HAP-1 (cell line): ENCODE data around the gene DTX1.

Experiments used
- DNase-seq, 2 experiments: peaks; one replicate each; pipeline ENCODE4 v3.0.0-alpha.2; 2016 to 2020; ENCODE audit warnings: low spot score in 2 of 2
- H3K27me3 ChIP-seq: fragments of 250-450 bp; sonication (Bioruptor Pico); 2 replicates; pipeline ENCODE4 v1.5.1; 2020; ENCODE audit warnings: low read depth, mild to moderate bottlenecking, moderate library complexity
- H3K36me3 ChIP-seq: fragments of 250-450 bp; sonication (Bioruptor Pico); replicated peaks from 2 replicates; pipeline ENCODE4 v1.5.1; 2020; ENCODE audit warnings: mild to moderate bottlenecking
- H3K4me1 ChIP-seq: fragments of 250-450 bp; sonication (Bioruptor Pico); 2 replicates; pipeline ENCODE4 v1.5.1; 2020; ENCODE audit warnings: mild to moderate bottlenecking
- H3K4me3 ChIP-seq: fragments of 250-450 bp; sonication (Bioruptor Pico); 2 replicates; pipeline ENCODE4 v1.5.1; 2020; ENCODE audit warnings: mild to moderate bottlenecking, moderate library complexity
- H3K9me3 ChIP-seq: fragments of 250-450 bp; sonication (Bioruptor Pico); 2 replicates; pipeline ENCODE4 v1.5.1; 2020; ENCODE audit warnings: mild to moderate bottlenecking, moderate library complexity
- in situ Hi-C: fragments of 300-500 bp; cut with MboI; formaldehyde crosslinking; loops from 3 replicates; pipeline ENCODE4 v1.14.3; 2020; ENCODE audit warnings: low sequenced_read_pairs, inconsistent platforms, mixed read lengths

The DTX1 gene

DNA sequence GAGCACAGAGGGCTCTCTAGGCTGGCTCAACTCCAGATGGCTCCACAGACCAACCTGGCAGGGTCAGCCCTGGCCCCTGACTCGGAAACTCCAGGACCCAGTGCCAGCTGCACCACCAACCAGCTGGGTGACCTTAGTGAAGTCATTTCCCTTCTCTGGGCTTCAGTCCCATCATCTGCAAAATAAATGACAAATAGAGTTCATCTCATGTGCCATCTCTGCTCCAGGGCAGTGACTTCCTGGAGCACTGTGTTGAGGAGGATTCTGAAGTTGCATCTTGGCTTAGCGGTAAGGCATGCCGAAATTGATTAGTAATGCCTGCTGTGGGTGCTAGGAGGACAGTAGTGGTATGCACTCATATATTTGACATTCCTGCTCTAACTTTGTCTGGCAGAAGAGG lies 31.5 kb downstream of the DTX1 start:
- in situ Hi-C loops = no loop called here
- H3K4me3 ChIP-seq = no peak overlapping the region
- no peaks in the 10 kb centered on the region for H3K9me3 ChIP-seq
- peaks cover 8% of the 10 kb centered on the region; the same call in 1 of the 2 replicates for H3K27me3 ChIP-seq
- DNase-seq = no peak
- H3K4me1 ChIP-seq = no peaks in the 10 kb centered on the region
- H3K36me3 ChIP-seq = no peaks in the 10 kb centered on the region

DNA sequence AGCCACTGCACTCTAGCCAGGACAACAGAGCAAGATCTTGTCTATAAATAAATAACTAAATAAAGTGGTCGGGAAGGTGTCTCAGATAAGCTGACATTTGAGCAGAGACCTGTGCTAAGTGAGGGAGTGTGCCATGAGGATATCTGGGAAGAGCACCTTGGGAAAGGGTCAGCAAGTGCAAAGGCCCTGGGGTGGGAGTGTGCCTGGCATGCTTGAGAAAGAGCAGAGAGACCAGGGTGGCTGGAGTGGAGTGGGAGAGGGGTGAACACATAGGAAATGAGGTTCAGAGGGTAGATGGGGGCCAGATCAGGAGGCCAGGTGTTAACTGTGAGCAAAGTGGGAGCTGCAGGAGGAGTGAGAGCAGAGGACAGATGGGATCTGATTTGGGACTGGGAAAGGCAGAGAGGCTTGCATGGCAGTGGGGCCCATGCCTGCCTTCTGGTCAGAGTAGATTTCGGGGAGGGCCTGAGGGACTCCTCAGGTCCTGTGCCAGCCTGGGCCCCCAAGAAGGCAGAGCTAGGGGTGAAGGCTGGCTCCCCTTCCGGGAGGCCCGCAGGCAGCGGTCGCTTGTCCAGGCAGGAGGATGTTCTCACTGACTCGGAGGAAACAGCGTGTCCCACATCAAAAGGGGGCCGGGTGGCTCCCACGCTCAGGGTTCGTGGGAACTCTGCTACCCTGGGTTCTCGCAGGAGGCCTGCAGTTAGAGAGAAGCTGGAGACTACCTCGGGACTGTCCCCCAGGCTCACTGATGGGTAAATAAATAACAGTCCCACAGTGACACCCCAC lies 32.6 kb downstream of the DTX1 start:
- Histone ChIP-seq H3K4me1 (no peaks in the 10 kb centered on the region), H3K4me3 (no peak overlapping the region), H3K36me3 (no peaks in the 10 kb centered on the region), H3K27me3 (peaks cover 8% of the 10 kb centered on the region; the same call in 1 of the 2 replicates), H3K9me3 (no peaks in the 10 kb centered on the region)
- no peak for DNase-seq
- in situ Hi-C loops = no loop called here

DNA sequence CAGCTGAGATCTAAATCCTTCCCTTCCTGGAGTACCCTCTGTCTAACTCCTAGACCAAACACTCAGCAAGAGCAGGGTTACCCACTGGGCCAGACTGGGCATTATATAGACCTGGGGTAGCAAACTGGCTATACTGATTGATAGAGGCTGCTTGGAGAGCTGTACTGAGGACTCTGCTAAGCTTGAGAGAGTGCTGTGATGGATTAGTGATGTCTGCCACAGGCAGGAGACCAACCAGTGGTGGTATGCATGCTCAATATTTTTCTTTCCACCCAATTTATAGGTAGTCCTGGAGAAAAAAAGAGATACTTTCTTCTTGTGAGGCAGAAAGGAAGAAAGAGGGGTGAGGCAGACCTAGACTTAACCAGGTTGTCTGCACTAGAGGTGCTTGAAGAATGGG lies 33.3 kb downstream of the DTX1 start:
- in situ Hi-C loops = no loop called here
- H3K9me3 ChIP-seq = no peaks in the 10 kb centered on the region

DNA sequence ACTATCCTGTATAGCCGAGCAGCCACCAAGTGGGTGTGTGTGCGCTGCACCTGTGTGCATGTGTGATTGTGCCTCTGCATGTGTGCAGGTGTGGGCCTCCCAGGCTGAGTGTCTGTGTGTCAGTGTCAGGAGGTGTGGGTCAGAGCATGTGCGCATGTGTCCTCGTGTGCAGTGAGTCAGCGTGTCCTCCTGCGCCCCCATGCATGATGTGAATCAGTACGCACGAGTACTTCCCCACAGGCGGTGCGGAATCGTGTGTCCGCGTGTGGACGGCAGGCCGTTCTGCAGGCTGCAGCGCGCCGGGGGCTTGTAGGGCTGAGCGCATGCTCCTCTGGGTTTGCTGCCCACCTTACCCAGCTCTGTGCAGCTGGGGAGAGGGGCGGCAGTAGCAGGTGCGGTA lies 34.2 kb downstream of the DTX1 start:
- in situ Hi-C loops = no loop called here
- Histone ChIP-seq H3K4me3 (no peak overlapping the region), H3K27me3 (peaks cover 8% of the 10 kb centered on the region; the same call in 1 of the 2 replicates), H3K36me3 (no peaks in the 10 kb centered on the region), H3K4me1 (no peaks in the 10 kb centered on the region), H3K9me3 (no peaks in the 10 kb centered on the region)
- no peak for DNase-seq

More for the DNA sequence above, 33.3 kb downstream of the DTX1 start:
- Histone ChIP-seq H3K36me3 (no peaks in the 10 kb centered on the region), H3K4me1 (no peaks in the 10 kb centered on the region), H3K4me3 (no peak overlapping the region), H3K27me3 (peaks cover 8% of the 10 kb centered on the region; the same call in 1 of the 2 replicates)
- DNase-seq = no peak

DNA sequence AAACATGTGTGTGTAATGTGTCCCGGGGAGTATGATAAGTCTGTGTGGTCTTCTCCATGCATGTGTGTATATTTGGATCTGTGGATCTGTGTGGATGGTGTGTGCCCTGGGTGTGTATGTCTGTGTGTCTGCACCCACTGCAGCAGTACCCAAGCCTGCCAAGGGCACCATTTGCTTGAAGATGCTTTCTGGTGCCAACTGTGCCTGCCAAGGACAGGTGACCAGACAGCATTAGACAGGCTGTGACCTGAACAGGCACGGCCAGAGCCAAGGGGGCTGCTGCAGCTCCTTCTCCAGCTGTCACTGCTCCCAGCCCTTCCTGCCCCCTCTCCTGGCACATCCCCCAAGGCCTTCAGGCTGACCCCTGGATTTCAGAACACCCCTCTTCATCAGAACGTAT lies 35.0 kb downstream of the DTX1 start:
- in situ Hi-C loops = no loop called here
- Histone ChIP-seq H3K9me3 (no peaks in the 10 kb centered on the region), H3K36me3 (no peaks in the 10 kb centered on the region), H3K4me3 (no peak overlapping the region), H3K4me1 (no peaks in the 10 kb centered on the region), H3K27me3 (peaks cover 8% of the 10 kb centered on the region; the same call in 1 of the 2 replicates)
- no peak for DNase-seq

DNA sequence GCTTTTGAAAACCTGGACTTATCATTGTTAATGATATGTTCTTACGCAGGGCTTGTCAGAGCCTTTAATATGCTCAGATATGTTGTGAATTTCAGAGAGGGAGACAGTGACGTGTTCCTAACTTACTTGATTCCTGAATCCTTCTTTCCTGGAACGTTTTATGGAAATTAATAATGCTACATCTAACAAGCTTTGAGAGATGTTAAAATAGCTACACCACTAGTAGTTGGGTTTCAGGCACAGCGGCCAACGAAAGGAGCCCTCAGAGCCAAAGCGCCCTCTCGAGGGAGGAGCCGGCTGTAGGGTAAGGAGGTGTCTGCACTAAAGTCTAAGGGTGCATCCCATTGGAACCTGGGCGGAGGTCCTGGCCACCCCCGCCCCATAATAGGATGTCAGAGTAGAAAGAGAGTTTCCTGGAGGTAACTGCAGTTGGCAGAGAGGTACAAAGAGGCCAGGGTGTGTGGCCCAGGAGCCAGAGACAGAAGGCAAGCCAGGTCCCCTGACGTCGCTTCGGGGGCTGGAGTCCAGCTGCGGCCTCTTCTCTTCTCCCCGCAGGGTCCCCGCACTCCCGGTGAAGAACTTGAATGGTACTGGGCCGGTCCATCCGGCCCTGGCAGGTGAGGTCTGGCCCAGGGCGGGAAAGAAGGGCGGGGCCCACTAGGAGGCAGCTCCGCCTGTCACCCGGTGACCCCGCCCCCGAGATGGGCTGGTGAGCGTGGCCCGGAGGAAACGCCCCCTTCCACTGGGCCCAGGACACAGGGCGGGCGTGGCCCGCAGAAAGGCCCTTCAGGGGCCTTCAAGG lies 36.3 kb downstream of the DTX1 start:
- in situ Hi-C loops = no loop called here
- DNase-seq = peak in 1 of 2 experiments; percentile 65
- Histone ChIP-seq H3K4me1 (no peaks in the 10 kb centered on the region), H3K27me3 (peaks cover 8% of the 10 kb centered on the region; the same call in 1 of the 2 replicates), H3K36me3 (no peaks in the 10 kb centered on the region), H3K4me3 (no peak overlapping the region), H3K9me3 (no peaks in the 10 kb centered on the region)

DNA sequence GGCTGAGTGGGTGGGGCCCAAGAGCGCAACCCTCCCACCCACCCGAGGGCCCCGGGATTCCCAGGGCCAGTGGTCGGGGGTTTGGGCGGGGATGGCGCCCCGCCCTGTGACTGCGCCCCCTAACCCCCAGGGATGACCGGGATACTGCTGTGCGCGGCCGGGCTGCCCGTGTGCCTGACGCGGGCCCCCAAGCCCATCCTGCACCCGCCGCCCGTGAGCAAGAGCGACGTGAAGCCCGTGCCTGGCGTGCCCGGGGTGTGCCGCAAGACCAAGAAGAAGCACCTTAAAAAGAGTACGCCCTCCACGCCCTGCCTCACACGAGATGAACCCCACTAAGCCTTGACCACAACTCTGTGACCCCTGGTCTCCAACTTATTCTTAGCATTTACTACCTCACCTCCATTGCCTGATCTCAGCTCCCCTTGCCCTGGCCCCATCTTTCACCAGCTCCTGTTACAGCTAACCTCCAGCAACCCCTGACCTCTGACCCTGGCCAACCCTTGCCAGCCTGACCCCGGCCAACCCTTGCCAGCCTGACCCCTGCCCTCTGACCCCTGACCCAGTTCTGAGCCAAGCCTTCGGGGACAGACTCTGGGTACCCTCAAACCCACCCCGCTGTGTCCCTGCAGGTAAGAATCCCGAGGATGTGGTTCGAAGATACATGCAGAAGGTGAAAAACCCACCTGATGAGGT lies 37.0 kb downstream of the DTX1 start:
- no peak for DNase-seq
- Histone ChIP-seq H3K4me3 (no peak overlapping the region), H3K9me3 (no peaks in the 10 kb centered on the region), H3K4me1 (no peaks in the 10 kb centered on the region), H3K27me3 (peaks cover 8% of the 10 kb centered on the region; the same call in 1 of the 2 replicates), H3K36me3 (no peaks in the 10 kb centered on the region)
- in situ Hi-C loops = no loop called here

DNA sequence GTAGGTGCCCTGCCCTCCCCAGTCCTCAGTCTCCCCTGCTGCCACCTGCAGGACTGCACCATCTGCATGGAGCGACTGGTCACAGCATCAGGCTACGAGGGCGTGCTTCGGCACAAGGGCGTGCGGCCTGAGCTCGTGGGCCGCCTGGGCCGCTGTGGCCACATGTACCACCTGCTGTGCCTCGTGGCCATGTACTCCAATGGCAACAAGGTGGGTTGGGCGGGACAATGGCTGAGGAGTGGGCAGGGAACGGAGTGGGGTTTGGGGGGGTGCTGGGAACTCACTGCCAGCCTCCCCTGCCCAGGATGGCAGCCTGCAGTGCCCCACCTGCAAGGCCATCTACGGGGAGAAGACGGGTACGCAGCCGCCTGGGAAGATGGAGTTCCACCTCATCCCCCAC lies 38.2 kb downstream of the DTX1 start:
- H3K9me3 ChIP-seq = no peaks in the 10 kb centered on the region
- H3K36me3 ChIP-seq = no peaks in the 10 kb centered on the region
- in situ Hi-C loops = no loop called here
- peaks cover 8% of the 10 kb centered on the region; the same call in 1 of the 2 replicates for H3K27me3 ChIP-seq
- H3K4me1 ChIP-seq = no peaks in the 10 kb centered on the region
- no peak overlapping the region for H3K4me3 ChIP-seq
- no peak for DNase-seq

DNA sequence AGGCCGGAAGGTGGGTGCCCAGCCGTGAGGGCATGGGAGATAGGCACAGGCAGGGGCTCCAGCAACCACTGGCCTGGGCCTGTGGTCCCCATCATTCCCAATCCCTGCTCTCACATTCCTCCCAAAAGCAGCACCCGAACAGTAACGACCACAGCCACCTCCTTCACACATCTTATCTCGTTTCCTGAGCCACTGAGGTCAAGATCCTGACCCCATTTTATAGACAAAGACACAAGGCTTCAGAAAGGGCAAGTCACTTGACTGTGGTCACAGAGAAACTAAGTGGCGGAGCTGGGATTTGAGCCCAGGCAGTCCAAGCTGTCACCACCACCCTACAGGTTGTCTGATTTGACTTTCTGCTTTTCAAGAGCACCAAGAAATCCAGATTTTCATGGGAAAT lies 38.9 kb downstream of the DTX1 start:
- Histone ChIP-seq H3K9me3 (no peaks in the 10 kb centered on the region), H3K27me3 (peaks cover 8% of the 10 kb centered on the region; the same call in 1 of the 2 replicates), H3K4me1 (no peaks in the 10 kb centered on the region), H3K36me3 (no peaks in the 10 kb centered on the region), H3K4me3 (no peak overlapping the region)
- DNase-seq = no peak
- in situ Hi-C loops = no loop called here

DNA sequence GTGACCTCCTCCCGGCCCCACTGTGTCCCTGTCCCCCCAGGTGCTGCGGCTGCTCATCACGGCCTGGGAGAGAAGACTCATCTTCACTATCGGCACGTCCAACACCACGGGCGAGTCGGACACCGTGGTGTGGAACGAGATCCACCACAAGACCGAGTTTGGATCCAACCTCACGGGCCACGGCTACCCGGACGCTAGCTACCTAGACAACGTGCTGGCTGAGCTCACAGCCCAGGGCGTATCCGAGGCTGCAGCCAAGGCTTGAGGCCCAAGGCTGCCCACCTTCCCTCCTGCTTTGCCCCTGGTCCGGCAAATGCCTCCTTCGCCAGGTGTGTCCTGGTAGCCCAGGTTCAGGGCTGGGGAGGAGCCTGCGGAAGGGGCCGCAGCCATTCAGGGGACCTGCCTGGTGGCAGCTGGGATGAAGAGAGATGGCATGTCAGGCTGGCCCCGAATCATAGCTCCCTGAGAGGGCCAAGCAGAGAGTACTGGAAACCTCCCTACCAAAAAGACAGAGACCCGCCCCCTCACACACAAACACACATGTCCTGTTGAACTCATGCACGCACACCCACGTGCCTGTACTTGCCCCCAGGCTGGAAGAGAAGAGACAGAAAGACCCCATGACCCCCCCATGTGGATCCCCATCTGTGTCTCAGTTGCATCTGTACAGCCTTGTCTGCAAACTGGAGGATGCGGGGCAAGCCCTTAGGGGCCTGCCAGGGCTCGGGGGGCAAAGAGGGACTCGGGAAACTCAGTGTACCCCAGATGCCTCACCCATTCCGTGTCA lies 40.3 kb downstream of the DTX1 start:
- H3K36me3 ChIP-seq = no peaks in the 10 kb centered on the region
- H3K4me1 ChIP-seq = no peaks in the 10 kb centered on the region
- no peaks in the 10 kb centered on the region for H3K27me3 ChIP-seq
- no peaks in the 10 kb centered on the region for H3K9me3 ChIP-seq
- in situ Hi-C loops = no loop called here
- no peak for DNase-seq
- no peak overlapping the region for H3K4me3 ChIP-seq

DNA sequence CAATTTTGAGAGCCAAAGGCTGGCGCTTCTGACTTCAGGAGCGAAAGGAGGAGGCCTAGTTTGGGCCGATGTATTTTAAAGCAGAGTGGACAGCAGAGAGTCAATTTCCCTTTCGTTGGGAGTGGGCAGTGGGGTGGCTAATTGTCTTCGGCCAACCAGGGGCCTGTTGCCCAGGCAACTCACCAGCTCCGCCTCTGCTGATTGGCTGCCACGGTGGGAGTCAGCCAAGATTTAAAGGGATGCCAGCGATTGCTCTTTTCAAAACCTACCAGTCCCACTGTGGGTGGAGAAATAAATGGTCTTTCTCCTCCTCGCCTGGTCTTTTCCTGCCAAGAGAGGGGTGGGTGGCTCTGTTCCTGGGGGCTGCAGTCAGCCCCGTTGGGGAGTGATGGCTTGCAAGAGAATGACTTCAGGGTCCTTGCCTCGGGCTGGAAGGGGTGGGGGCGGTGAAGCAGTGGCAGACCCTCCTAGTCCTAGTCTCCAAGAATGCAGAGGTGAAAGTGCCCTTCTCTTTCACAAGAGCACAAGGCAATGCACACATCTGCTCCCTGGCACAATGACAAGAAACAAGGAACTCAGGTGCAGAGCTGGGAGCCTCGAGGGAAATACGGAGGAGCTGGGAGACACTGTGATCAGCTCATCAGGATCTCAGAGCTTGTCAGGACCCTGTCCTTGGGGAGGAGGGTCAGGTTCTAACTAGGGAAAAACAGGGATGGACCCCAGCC lies 41.3 kb downstream of the DTX1 start:
- in situ Hi-C loops = no loop called here
- no peak for DNase-seq
- Histone ChIP-seq H3K27me3 (no peaks in the 10 kb centered on the region), H3K4me1 (no peaks in the 10 kb centered on the region), H3K9me3 (no peaks in the 10 kb centered on the region), H3K36me3 (no peaks in the 10 kb centered on the region), H3K4me3 (no peak overlapping the region)

DNA sequence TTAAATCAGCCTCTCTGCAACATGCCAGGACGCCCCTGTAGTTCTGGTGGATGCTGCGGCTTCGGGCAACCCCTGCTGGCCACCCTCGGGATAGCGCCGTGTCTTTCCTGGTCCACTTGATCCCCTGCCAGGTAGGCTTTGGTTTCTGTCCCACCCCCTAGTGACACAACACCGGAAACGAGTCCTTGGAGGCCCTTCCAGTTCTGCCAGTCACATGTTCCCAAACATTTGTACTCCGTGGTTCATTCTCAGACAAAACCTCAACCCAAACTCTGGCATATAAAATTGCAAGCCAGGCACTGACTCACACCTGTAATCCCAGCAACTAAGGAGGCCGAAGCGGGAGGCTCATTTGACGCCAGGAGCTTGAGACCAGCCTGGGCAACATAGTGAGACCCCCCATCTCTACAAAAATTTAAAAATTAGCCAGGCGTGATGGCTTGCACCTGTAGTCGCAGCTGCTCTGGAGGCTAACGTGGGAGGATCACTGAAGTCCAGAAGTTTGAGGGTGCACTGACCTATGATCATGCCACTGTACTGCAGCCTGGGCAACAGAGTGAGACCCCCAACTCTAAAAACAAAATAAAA lies 42.0 kb downstream of the DTX1 start:
- Histone ChIP-seq H3K4me3 (no peak overlapping the region), H3K27me3 (no peaks in the 10 kb centered on the region), H3K36me3 (no peaks in the 10 kb centered on the region), H3K9me3 (no peaks in the 10 kb centered on the region), H3K4me1 (no peaks in the 10 kb centered on the region)
- in situ Hi-C loops = no loop called here
- DNase-seq = peak; percentile 67 to 91
